Transverse colon (tissue), 4 donors: Measurements from ENCODE around the gene FGF22. TPM values are rescaled to one million over a fixed set of nuclear protein-coding genes. Genes with fewer than 3 reads are reported as not detected.

Experiments
- DNase-seq: peaks from one replicate; pipeline ENCODE4 v3.0.0-alpha.2; 2019
- H3K27ac ChIP-seq, 4 donors: fragments of 200-600 bp; sonication (generic); 2 replicates each; pipeline ENCODE4 v1.5.1; 2016 to 2018; ENCODE audit warnings: inconsistent platforms in 4 of 4
- H3K27me3 ChIP-seq: fragments of 200-600 bp; sonication (generic); 2 replicates; pipeline ENCODE4 v1.5.1; 2017; ENCODE audit warnings: inconsistent platforms
- H3K36me3 ChIP-seq, 4 donors: fragments of 200-600 bp; sonication (generic); 2 replicates each; pipeline ENCODE4 v1.5.1; 2017 to 2019; ENCODE audit warnings: inconsistent platforms in 4 of 4
- H3K4me1 ChIP-seq, 4 donors: fragments of 200-600 bp; sonication (generic); 2 replicates each; pipeline ENCODE4 v1.5.1; 2017 to 2020; ENCODE audit warnings: inconsistent platforms in 4 of 4
- H3K4me3 ChIP-seq, 4 donors: fragments of 200-600 bp; sonication (generic); 1 replicate in 1 of 4; 2 replicates in 3 of 4; pipeline versions ENCODE4 v1.5.1 to v1.6.1; 2017 to 2019; ENCODE audit warnings: inconsistent platforms in 4 of 4
- H3K9me3 ChIP-seq, 2 donors: fragments of 200-600 bp; sonication (generic); 2 replicates each; pipeline ENCODE4 v1.5.1; 2017 to 2019; ENCODE audit warnings: inconsistent platforms in 2 of 2
- EP300 ChIP-seq: sonication (generic); formaldehyde crosslinking; IDR thresholded peaks from one replicate; pipeline ENCODE4 v1.6.1; 2017; ENCODE audit warnings: antibody characterized with exemption, low read depth
- POLR2A ChIP-seq: fragments of 450-650 bp; IDR thresholded peaks from one replicate; pipeline ENCODE4 v1.6.1; 2016; ENCODE audit warnings: antibody characterized with exemption, mild to moderate bottlenecking, moderate library complexity
- POLR2AphosphoS5 ChIP-seq, 3 donors: sonication (generic); formaldehyde crosslinking; IDR thresholded peaks; one replicate each; pipeline ENCODE4 v1.6.1; 2016; ENCODE audit warnings: antibody characterized with exemption in 3 of 3
- WGBS, 2 donors: methylation state at CpG; one replicate each; pipeline ENCODE4 v1.1.5; 2018; ENCODE audit warnings: low coverage in 1 of 2; 5-methylcytosine and 5-hydroxymethylcytosine counted together
- in situ Hi-C, 4 donors: fragments of 200-750 bp; cut with MboI; loops; one replicate each; pipeline versions ENCODE4 v1.15.0 to v1.15.1; 2017; ENCODE audit warnings: low sequenced_read_pairs in 3 of 4, low pct_ligation_motif_present in 1 of 4, low pct_unique_long_range_greater_than_20kb in 1 of 4
- intact Hi-C: fragments of 100-400 bp; cut with DNase I; formaldehyde crosslinking; loops from one replicate; pipeline ENCODE4 v1.15.1; 2023; ENCODE audit warnings: low total_unique reads
- total RNA-seq, 4 donors: library from RNA; depleted of rRNA; stranded (reverse); fragments of >200 nt; gene quantifications; one replicate each; pipeline ENCODE4 v1.1.0, GENCODE V29; 2016
- TF ChIP-seq, protein P1 (sequence below), 5 experiments: fragments of 200-600 bp in 3 of 5; fragments of 450-650 bp in 2 of 5; sonication (generic) in 3 of 5; IDR thresholded peaks; 1 replicate in 2 of 5; 2 replicates in 3 of 5; pipeline ENCODE4 v1.5.1; 2016 to 2017; ENCODE audit warnings: antibody characterized with exemption in 5 of 5, inconsistent platforms in 3 of 5, mild to moderate bottlenecking in 2 of 5, moderate library complexity in 1 of 5

FGF22 gene
- total RNA-seq, 4 donors from 2014 or later, result not detected

DNA sequence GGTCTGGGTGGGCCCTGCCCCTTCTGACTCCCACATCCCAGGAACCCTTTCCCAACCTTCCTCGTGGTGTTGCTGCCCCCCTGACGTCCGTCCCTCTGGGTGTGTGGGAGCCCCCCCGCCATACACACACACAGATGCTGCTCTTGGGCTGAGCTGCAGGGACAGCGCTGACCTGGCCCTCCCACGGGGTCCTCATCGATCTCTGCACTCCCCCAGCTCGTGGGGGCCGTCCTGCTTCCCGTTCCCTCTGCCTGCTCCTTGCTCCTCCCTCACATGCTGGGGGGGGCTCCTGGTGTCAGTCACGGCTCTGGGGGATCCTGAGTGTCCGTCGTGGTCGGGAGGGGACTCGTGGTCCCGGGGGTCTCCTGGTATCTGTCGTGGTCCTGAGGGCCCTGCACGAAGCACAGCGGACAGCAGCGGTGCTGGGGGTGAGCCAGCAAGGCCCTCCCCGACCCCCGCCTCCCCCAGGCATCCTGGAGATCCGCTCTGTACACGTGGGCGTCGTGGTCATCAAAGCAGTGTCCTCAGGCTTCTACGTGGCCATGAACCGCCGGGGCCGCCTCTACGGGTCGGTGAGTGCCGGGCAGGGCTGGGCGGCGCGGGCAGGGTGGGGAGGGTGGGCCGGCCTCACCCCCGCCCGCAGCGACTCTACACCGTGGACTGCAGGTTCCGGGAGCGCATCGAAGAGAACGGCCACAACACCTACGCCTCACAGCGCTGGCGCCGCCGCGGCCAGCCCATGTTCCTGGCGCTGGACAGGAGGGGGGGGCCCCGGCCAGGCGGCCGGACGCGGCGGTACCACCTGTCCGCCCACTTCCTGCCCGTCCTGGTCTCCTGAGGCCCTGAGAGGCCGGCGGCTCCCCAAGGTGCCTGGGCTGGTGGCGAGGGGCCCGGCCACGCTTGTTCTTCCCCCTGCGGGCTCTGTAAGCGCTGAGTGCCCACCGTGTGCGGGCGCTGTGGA lies 3.4 kb downstream of the FGF22 start:
- in situ Hi-C loops, result no loop called here
- TF ChIP-seq POLR2AphosphoS5 (IDR thresholded peaks at IDR 0.05), result no peak
- TF ChIP-seq EP300, result no peak
- TF ChIP-seq, protein P1, sequence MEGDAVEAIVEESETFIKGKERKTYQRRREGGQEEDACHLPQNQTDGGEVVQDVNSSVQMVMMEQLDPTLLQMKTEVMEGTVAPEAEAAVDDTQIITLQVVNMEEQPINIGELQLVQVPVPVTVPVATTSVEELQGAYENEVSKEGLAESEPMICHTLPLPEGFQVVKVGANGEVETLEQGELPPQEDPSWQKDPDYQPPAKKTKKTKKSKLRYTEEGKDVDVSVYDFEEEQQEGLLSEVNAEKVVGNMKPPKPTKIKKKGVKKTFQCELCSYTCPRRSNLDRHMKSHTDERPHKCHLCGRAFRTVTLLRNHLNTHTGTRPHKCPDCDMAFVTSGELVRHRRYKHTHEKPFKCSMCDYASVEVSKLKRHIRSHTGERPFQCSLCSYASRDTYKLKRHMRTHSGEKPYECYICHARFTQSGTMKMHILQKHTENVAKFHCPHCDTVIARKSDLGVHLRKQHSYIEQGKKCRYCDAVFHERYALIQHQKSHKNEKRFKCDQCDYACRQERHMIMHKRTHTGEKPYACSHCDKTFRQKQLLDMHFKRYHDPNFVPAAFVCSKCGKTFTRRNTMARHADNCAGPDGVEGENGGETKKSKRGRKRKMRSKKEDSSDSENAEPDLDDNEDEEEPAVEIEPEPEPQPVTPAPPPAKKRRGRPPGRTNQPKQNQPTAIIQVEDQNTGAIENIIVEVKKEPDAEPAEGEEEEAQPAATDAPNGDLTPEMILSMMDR (IDR thresholded peaks at IDR 0.05), result no peak
- no peak for TF ChIP-seq POLR2A
- Histone ChIP-seq H3K27me3 (no peaks in the 10 kb centered on the region), H3K36me3 (peaks cover 0 to 16% (median 8%) of the 10 kb centered on the region in 4 donors), H3K4me1 (peaks cover 8 to 14% (median 9%) of the 10 kb centered on the region in 4 donors), H3K27ac (no peak overlapping the region), H3K9me3 (no peaks in the 10 kb centered on the region), H3K4me3 (no peak overlapping the region)
- 80% methylated on average over 47 of the region's 70 CpGs; no CpG with 5 or more reads in 1 of the 2 donors for WGBS, 2 donors
- intact Hi-C loops, result no loop called here
- DNase-seq, result no peak

DNA sequence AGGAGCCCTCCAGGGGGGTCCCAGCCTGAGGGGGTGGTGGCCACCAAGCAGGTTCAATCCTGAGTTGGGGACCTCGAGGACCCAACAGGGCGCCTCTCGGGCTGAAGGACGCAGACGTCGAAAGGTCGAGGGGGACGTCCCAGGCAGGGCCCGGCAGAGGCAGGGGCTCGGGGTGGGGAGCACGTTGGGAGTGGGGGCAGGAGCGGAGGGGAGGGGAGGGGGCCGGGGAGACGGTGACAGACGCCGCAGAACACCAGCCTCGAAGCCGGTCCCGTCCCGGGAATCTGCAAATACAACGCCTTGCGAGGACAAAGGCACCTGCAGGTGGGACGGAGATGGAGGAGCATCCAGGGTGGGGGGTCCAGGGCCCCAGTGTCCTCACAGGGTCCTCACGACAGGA lies 4.1 kb downstream of the FGF22 start:
- Histone ChIP-seq H3K4me3 (no peak overlapping the region), H3K27me3 (no peaks in the 10 kb centered on the region), H3K27ac (no peak overlapping the region), H3K36me3 (peaks cover 0 to 23% (median 13%) of the 10 kb centered on the region in 4 donors), H3K4me1 (peaks cover 7 to 13% (median 9%) of the 10 kb centered on the region in 4 donors), H3K9me3 (no peaks in the 10 kb centered on the region)
- no peak for DNase-seq
- intact Hi-C loops (no loop called here), in situ Hi-C loops (no loop called here)
- TF ChIP-seq POLR2A (no peak), POLR2AphosphoS5 (IDR thresholded peaks at IDR 0.05) (no peak), EP300 (no peak)
- TF ChIP-seq, protein P1 (IDR thresholded peaks at IDR 0.05), result no peak
- WGBS, 2 donors, result 88 to 91% methylated on average over 9 to 24 of the region's 24 CpGs

DNA sequence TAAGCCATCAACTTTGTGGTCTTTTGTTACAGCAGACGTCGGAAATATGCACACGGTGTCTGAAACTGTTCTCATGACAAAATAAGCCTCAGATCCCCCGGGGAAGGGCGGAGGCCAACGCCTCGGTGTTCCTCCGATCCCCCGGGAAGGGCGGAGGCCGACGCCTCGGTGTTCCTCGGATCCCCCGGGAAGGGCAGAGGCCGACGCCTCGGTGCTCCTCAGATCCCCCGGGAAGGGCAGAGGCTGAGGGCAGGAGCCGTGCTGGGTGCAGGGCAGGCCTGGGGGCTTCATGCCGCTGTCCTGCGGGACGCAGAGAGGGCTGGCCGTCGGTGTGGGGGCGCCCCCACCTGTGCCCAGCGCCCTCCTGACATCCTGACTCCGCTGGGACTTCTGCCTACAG lies 4.7 kb downstream of the FGF22 start:
- Histone ChIP-seq H3K36me3 (peaks cover 0 to 30% (median 15%) of the 10 kb centered on the region in 4 donors), H3K4me3 (no peak overlapping the region), H3K27me3 (no peaks in the 10 kb centered on the region), H3K9me3 (no peaks in the 10 kb centered on the region), H3K27ac (no peak overlapping the region), H3K4me1 (peaks cover under 1 to 6% (median 3%) of the 10 kb centered on the region in 4 donors)
- no peak for DNase-seq
- intact Hi-C loops (no loop called here), in situ Hi-C loops (no loop called here)
- WGBS, 2 donors, result 75% methylated on average over 24 of the region's 28 CpGs; no CpG with 5 or more reads in 1 of the 2 donors
- TF ChIP-seq POLR2A (no peak), EP300 (no peak), POLR2AphosphoS5 (IDR thresholded peaks at IDR 0.05) (no peak)
- TF ChIP-seq, protein P1 (IDR thresholded peaks at IDR 0.05), result no peak

DNA sequence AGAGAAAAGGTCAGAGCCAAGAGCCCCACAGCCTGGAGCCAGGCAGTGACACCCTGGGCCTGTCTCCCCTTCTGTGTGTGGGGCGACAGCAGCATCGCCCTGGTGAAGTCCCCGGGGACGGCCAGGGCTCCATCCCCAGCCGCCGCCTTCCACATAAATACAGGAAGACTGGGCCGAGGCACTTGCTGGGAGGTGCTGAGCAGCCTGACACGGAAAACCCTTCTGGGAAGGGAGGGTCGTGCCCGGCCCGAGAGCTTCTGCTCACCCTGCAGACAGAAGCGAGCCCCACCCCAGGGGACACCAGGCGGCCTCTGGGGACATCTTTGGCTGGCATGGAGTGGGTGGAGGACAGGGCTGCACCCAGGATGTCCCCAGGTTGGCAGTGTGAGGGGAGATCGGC lies 5.1 kb downstream of the FGF22 start:
- no peak overlapping the region for H3K4me3 ChIP-seq
- no peaks in the 10 kb centered on the region for H3K27me3 ChIP-seq
- no peak for DNase-seq
- peaks cover 0 to 33% (median 17%) of the 10 kb centered on the region in 4 donors for H3K36me3 ChIP-seq
- H3K27ac ChIP-seq, result no peak overlapping the region
- H3K4me1 ChIP-seq, result peaks cover 0 to 5% (median 2%) of the 10 kb centered on the region in 4 donors
- no peaks in the 10 kb centered on the region for H3K9me3 ChIP-seq
- TF ChIP-seq POLR2AphosphoS5 (IDR thresholded peaks at IDR 0.05) (no peak), POLR2A (no peak), EP300 (no peak)
- TF ChIP-seq, protein P1 (IDR thresholded peaks at IDR 0.05), result no peak
- intact Hi-C loops, result no loop called here
- in situ Hi-C loops, result no loop called here
- 76% methylated on average over 14 of the region's 14 CpGs; no CpG with 5 or more reads in 1 of the 2 donors for WGBS, 2 donors
